Measurements from ENCODE around the gene PARD3.
A peak's percentile ranks its signal among the peaks of the same experiment; 100 is the strongest.
"Not testable (repeated sequence)": the region's sequence is repeated elsewhere in the genome, so short reads cannot be mapped to it uniquely, and the experiment has no call there.

The PARD3 gene

DNA sequence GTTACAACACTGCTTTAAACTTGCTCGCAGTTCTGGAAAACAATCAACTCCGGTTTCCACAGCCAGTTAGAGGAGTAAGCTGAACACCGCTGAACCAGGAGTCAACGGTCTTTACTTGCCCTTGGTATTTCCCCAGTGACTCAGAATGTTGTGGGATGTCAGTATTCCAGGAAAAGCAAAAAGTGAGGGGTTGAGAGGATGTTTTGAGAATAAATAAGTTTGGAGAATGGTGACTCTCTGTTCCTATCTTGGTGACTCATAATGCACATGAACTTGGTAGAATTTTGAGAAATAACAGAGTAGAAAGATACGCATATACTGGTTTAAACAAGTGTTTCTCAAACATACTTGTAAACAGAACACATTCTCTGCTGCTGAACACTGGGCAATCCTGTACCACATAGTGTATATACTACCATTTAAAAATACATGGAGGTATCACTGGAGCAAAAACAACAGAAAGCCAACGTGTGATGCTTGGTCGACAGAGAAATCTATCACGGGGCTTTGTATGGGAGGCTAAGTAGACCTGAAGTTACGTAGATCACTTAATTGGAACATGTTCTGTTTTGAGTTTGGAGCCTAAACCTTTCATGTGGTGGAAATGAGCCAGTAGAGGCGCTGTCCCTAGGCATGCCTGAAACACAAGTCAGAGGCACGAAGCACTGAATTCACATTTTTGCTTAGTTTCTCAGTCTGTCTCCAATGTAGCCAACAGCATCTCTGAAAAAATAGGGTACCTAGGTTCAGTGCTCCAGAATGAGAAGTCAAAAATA lies 534.3 kb downstream of the PARD3 start:
- no peak for DNase-seq

DNA sequence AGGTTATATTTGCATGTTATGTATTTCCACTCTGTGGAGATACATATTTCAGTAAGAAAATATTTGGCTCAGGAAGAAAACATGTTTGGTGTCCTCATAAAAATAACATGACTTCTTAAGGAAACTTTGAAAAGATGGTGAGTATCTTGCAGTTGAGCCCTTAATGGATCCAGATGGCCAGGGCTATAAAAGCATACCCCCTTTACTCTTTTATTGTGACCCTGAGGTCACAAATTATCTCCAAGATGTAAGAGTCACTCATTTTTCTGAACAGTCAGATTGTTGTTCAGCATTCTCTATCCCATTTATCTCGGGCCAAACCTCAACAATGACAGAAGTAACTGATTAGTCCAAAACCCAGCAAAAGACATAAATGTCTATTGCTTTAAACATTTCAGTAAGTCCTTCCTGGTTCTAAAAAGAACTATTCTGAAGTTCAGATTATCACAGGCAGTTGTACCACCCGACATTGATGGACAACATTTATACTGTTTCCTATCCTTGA lies 539.4 kb downstream of the PARD3 start:
- no peak for DNase-seq

DNA sequence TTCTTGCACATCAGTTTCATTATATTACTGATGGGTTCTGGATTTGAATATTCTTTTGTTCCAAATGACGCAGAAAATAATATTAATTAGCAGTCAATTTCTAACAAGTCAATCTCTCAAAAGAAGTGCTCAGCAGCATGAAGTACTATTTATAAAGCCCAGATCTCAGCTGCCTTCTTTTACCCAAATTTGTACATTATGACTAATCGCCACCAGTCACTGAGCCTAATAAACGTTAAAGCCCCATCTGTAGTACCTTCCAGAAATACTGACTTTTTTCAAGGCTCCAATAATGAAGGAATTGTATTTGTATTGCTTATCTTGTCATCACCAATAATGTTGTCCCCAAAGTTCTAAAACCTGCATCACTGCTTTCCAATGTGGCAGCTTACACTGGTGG lies 540.2 kb downstream of the PARD3 start:
- no peak for DNase-seq

DNA sequence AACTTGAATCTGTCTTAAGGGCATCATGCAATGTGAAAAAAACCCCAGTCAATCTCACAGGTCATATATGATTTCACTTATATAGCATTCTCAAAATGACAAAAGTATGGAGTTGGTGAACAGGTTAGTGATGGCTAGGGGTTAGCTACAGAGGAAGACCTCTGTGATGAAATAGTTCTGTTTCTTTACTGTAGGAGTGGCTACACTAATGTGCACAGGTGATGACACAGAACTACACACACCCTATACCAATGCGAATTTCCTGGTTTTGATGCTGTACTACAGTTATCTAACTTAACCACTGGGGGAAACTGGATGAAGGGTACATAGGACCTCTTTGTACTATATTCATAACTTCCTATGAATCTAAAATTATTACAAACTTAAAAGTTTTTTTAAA lies 541.8 kb downstream of the PARD3 start:
- no peak for DNase-seq

DNA sequence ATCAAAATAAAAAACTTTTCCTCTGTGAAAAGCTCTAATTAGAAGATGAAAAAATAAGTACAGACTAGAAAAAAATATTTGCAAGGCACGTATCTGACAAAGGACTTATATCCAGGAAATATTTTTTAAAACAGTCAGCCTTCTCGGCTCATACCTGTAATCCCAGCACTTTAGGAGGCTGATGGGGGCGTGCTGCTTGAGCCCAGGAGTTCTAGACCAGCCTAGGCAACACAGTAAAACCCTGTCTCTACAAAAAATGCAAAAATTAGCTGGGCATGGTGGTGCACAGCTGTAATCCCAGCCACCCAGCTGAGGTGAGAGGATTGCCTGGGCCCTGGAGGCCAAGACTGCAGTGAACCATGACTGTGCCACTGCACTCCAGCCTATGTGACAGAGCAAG lies 542.8 kb downstream of the PARD3 start:
- DNase-seq: no peak

DNA sequence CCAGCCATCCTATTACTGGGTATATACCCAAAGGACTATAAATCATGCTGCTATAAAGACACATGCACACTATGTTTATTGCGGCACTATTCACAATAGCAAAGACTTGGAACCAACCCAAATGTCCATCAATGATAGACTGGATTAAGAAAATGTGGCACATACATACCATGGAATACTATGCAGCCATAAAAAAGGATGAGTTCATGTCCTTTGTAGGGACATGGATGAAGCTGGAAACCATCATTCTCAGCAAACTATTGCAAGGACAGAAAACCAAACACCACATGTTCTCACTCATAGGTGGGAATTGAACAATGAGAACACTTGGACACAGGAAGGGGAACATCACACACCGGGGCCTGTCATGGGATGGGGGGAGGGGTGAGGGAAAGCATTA lies 546.7 kb downstream of the PARD3 start:
- DNase-seq: not testable (repeated sequence)

DNA sequence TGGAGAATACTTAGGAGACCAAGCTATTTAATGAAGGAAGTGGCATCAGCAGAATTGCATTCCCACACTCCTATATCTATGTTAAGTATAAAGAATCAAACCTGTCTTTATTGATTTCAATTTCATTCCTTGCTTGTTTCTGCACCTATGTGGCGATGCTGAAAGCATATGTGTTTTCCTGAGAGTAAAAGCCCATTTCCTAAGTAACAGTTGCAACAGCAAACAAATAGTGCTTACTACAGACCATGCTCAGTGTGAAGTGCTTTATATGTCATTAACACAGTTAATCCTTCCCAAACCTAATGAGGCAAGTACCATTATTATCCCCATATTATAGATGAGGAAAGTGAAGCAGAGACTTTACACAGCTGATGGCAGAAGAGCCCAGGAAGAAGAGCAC lies 552.1 kb downstream of the PARD3 start:
- DNase-seq: no peak

DNA sequence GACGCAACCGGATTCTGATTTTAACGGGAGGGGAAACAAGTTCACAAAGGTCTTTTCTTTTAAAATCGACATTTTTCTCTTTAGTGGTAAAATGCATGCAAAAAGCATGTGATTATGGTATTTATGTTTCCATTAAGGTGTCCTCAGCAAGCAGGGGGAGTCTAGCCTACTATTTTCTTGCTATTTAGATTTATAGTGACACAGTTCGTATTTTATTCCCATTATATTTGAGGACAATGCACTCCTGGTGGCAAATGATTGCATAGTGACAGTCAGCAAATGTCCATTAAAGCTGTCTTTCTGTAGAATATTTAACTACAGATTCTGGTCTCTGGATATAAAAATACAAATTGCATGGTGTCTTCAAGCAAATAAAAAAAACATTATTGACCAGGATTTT lies 554.2 kb downstream of the PARD3 start:
- DNase-seq: no peak

DNA sequence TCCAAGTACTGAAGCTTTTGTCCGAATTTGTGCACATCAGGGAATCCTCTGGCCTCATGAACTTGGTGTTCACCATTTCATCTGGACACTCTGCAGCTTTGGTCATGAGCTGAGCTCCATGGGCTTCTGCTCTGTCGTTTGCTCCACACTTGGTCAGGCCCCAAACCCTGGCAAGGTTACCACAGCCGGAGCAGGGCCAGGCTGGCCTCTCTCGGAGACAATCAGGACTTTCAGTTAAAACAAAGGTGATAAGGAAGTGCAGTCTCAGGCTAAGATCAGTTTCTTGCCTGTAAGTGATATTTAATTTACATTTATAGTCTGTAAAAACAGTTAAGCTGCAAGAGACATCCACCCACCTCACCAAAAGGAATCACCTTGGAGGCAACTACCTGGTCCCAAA lies 558.9 kb downstream of the PARD3 start:
- DNase-seq: no peak

DNA sequence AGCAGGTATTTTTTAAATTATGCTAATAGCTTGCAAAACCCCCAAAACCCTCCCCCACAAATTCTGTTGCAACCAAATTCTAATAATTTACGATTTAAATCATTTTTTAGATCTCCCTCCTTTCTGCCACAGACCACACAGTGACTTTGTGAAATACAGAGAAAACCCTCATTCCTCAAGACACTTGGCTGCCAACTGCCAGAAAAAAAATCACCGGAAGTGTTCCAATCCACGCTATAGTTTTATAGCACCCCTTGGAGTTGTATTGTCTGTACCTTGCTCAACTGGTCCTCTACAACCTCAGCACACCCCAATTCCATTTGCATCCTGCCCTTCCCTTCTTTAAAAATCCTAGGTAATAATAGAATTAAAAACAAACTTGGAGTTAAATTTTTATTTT lies 560.1 kb downstream of the PARD3 start:
- no peak for DNase-seq

DNA sequence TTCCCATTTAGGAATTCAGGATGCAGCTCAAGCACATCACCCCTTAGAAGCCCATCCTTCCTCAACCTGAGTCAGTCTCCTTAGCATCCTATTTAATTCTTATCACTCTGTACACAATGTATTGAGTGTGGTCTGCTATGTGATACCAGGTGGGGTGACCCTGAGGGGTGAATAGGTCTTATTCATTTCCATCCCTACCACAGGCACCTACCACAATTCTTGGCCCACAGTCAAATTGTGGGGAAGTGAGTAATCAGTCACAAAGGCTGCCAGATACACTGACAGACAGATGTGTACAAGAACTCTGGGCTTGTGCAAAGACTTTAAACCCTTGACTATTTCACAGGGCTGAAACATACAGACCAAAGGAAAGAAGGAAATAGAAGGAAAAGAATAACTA lies 560.5 kb downstream of the PARD3 start:
- DNase-seq: no peak

DNA sequence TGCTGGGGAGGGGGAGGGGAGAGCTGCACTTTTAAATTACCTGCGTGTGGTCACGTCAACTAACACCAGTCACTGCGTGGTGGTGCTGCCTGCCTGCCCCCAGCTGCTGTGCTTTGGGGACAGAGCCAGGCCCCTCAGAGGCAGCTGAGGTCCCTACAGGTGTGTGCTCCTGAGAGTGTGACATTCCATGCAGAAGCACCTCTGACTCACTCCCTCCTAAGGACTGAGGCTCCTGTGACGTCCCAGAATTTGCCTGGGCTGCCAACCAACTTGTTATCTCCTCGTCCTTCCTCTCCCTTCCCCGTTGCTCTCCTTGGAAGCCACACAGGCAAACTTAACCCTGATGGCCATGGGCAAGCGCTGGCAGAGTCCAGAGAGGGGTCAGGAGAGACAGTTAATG lies 563.0 kb downstream of the PARD3 start:
- DNase-seq: no peak

DNA sequence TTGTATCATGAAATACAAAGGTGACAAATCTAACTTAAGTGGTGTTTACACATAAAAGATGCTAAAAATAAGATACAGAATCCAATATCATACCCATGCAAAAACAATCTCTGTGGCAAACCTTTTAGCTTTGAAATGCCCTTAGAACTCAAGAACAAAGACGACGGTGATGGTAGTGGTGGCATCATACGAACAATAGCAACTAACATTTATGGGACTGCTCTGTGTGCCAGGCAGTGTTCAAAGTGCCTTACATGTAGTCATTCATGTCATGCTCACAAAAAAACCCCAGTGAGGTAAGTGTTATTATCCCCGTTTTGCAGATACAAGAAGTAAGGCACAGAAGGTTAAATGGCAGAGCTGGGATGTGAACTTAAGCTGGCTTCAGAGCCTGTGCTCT lies 563.9 kb downstream of the PARD3 start:
- no peak for DNase-seq

DNA sequence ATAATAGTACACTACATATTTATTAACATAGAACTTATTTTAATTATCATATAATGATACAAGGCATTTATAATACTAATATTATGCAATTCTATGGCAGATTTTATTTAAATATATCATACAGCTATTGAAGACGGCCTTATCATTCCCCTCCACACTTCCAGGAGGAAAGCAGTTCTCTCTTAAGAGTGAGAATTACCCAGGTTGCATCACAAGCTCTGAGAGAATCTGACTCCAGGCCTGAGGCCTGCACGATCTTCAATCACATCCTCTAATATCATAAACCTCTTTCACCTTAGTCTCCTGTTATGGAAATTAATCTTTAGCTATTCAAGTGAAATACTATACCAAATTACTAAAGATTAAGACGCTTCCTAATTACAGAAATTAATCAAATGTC lies 564.4 kb downstream of the PARD3 start:
- DNase-seq: no peak

DNA sequence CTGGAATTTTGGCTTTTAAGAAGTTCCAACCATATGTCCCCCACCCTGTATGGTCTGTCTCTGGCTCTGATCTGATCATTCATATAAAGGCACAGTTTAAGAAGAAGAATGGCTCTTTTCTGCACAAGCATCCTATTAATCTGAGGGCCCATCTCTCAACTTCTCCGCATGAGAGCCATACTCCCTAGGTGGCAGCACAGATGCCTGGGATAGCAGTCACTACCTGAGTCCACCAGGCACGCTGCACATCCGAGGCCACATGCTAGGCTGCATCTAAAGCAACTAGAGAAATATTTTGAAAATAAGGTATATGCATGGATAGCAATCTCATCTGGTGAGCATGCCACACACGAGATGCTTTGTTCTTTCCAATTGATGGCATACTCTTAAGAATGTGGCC lies 565.5 kb downstream of the PARD3 start:
- peak; percentile 7 for DNase-seq

DNA sequence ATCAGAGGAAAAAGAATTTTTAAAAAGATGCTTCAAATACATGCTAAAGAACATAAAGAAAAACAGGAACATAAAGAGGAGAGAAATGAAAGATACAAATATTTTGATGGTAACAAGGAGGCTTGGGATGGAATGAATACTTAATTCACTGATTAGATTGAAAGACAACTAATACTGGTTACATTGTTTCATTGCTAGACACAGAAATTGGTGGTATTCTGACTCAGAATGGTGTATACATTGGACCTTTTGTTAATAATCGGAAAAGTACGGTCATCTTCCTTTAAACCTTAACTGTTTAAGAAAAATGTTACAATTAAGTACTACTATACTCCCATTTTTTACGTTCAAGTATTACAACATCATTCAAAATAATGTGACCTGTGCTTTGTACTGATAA lies 567.5 kb downstream of the PARD3 start:
- no peak for DNase-seq

DNA sequence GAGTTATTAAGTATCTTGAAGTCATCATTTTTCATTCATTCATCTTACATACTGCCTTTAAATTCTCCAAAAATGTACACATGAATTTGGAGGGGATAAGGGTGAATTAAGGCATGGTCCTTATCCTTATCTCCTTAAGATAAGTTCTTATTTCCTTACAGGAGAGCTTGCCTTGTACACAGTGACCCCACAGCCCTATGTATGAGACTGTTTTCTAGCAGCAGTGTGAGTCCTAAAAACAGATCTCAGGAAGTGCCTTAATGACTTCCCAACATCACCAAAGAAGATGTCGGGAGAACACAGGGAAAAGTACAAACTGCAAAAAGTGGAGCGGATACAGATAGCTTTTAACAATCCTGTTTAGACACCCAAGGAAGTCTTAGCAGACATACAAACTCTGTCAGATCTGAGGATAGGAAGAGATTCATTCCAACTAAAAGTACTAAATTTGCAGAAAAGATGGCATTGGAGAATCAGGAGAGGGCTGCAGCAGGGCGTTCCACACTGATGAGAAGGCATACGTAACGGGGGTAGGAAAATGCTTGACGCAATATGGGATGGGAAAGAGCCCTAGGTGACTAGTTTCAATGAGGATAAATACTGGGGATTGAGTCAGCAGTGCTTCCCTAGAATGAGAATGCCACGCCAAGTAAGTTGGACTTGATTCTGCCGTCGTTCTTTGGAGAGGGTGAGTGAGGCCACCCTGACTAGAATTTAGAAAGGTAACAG lies 570.2 kb downstream of the PARD3 start:
- no peak for DNase-seq

DNA sequence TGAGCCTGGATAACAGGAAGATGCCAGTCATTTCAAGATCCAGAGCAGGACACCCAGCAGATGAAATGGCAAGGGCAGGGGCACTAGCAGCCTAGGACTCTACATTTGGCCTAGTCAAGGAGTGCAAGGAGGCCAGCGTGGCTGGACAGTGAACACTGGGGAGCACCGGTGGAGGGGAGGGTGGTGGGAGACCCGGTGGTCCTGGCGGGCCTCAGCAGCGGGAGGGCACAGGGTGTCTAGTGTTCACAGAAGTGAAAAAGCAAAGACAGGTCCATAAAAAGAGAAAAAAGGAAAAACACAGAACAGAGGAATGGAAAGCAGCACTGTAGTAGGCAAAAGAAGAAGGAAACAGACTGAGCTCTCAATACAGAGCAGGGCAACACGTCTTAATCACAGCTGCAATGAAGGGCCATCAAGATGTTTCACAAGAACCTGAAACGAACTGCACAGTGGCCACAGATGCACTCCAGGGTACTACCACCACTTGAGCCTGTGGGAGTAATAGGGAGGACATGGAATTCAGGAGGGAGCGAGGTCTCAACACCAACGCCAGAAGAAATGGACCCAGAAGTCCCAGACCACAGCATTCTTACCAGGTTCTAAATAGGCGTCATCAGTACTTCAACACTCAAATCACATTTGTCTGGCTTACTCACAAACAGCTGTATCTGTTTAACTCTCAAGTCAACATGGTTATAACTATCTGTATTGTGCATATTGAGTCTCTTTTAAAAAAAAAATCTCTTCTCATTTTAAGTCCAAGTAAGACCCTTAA lies 573.7 kb downstream of the PARD3 start:
- no peak for DNase-seq

DNA sequence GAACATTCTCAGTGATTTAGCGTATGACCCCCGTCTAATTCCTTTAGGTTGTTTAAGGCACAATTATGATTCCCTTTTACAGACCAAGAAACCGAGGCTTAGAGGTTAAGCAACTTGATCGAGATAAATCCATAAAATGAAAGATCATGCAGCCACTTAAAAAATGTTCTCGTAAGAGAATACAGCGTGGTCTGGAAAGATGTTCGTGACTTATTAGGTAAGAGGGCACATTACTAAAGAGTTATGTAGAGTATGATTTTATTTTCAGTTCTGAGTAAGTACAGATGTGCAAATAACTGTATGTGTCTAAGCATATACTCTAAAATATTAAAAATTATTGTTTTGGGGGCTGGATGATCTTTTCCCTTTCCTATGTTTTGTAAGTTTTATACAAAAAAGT lies 575.1 kb downstream of the PARD3 start:
- DNase-seq: no peak

DNA sequence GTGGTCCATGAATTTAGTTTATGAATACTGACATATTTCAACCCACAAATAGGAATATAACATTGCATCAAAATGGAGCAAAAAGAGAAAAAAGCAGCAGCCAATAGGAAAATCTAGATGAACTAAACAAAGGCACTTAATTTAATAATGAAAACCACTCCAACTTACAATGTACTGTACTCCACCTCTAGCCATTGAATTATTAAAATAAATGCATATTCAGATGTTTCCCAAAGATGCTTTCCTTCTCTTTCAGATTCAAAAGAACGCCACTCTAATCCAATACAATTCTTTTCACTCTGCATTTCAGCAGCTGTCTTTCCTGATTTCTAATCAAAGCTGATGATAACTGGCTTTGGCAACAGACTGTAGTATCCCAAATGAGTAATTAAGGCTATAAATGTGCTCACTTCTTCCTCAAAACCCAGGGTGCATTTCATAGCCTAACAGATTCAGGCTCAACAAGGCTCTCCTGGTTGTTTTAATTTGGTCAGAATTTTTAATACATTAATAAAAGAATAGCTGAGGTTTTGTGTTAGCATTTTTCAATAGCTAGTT lies 577.1 kb downstream of the PARD3 start:
- no peak for DNase-seq

DNA sequence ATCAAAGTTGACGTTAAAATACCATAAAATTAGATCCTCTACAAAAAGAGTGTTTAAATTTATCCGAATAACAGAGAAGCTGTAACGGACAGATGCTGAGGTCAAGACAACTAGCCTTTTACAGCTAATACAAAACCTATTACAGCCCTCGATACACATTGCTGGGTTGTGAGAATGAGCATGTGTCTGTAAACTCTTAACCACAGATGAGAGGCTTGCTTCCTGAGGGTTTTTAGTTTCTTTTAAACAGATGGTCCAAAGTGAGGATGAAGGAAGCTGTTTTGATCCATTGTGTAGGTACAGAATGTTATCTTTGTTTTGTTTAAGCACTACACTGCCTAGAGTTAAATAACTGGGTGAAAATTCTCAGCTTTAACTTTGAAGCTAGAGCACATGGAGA lies 578.2 kb downstream of the PARD3 start:
- no peak for DNase-seq

DNA sequence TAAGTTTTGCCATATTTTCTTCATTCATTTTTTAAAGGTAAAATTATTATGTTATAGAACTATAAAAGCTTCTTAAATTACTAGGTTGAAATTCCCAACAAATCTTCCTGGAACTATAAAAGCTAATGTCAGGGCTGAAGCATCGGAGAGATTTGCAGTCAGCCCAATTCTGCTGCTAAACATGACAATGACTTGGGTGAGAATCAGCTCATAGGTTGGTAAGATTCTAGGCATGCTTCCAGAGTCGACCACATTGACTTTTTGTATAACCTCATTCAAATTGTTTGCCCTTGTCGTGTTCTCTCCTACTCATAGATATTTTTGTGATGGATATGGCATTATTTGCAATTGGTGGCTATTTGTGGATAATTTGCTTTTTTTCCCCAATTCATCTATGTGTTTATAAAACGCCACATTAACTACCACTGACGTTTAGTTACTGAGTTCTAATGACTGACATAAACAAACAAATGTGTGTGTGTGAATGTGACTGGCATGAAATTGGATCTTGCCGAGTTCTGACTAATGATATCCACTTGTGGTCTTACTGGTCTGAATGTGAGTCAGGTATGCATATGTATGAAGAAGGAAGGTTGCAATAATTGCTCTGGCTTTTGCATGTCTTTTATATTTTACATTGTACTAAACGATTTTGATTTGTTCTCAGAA lies 579.8 kb downstream of the PARD3 start:
- peak; percentile 10 for DNase-seq

DNA sequence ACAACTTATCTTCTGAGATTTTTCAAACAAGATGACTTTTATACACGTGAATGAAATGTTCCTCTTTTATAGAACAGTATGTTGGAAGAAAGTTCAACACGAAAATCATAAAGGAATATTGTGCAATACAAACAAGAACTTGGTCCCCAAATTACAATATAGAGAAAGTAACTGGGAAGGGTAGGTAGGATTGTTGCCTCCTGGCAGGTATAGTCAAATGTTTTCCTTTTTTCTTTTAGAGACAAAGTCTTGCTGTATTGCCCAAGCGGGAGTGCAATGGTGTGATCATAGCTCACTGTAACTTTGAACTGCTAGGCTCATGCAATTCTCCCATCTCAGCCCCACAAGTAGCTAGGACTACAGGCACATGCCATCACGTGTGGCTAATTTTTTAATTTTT lies 582.6 kb downstream of the PARD3 start:
- DNase-seq: no peak
